Measurements from ENCODE around the gene SSUH2.

- TF ChIP-seq ZBTB38 (CRISPR knock-in tag; IDR thresholded peaks at IDR 0.05) = no peak
- TF ChIP-seq EZH2 (conservative IDR thresholded peaks at IDR 0.05; ENCODE audit: low read depth, low read length) = no peak
- TF ChIP-seq TBL1XR1 (IDR thresholded peaks at IDR 0.05; ENCODE audit: borderline replicate concordance, low read length, partially characterized antibody) = no peak
- no peak for TF ChIP-seq CCAR2 (optimal IDR thresholded peaks at IDR 0.05; ENCODE audit: low read depth, low read length)
- no peak for TF ChIP-seq SRF (IDR thresholded peaks at IDR 0.05; ENCODE audit: low read depth, low read length)
- TF ChIP-seq CREB1 (IDR thresholded peaks at IDR 0.05) = no peak
- no peak for TF ChIP-seq CREB1 (CRISPR knock-in tag; IDR thresholded peaks at IDR 0.05)
- no peak for TF ChIP-seq ZSCAN25 (CRISPR knock-in tag; IDR thresholded peaks at IDR 0.05)
Observed at GRCh38 chr3:8673083-8673737, 28.6 kb upstream of the SSUH2 start.

All from HepG2 (cell line).